ENCODE measurements around the gene TAF13. TPM values are rescaled to one million over a fixed set of nuclear protein-coding genes. Genes with fewer than 3 reads are reported as not detected.
"Not testable (repeated sequence)": the region's sequence is repeated elsewhere in the genome, so short reads cannot be mapped to it uniquely, and the experiment has no call there.

TAF13 gene
- total RNA-seq, 1 donor: 131 TPM

DNA sequence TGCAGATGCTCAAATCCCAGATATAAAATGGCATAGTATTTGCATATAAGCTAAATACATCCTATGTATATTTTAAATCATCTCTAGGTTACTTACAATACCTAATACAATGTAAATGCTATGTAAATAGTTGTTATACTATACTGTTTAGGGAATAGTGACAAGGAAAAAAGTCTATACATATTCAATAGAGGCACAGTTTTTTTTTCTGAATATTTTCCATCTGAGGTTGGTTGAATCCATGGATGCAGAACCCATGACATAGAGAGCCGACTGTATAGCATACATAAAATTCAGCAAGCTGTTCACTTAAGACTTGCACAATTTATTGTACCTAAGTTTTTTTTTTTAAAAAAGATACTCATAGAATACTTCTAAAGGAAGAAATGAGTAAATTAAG lies 6.5 kb downstream of the TAF13 start:
- H3K4me3 ChIP-seq (ENCODE audit: low read depth, low read length): no peak overlapping the region
- TF ChIP-seq CTCF (IDR thresholded peaks at IDR 0.05; ENCODE audit: insufficient read depth, low read length): no peak
- DNase-seq (ENCODE audit: low read depth): no peak

DNA sequence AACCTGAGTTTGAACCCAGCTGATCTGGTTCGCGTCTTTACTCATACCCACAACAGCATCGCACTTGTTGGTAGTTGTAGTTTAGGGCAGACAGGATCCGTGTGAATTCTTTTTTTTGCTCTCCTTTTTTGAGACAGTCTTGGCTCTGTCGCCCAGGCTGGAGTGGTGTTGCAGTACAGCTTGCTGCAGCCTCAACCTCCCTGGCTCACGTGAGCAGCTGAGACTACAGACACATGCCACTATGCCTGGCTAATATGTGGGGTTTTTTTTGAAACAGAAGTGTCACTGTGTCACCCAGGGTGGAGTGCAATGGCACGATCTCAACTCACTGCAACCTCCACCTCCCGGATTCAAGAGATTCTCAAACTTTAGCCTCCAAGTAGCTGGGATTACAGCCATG lies 7.9 kb downstream of the TAF13 start:
- TF ChIP-seq CTCF (IDR thresholded peaks at IDR 0.05; ENCODE audit: insufficient read depth, low read length): no peak
- H3K4me3 ChIP-seq (ENCODE audit: low read depth, low read length): no peak overlapping the region
- no peak for DNase-seq (ENCODE audit: low read depth)

GRCh38 chr1:109065137-109065536 lies 10.7 kb downstream of the TAF13 start:
- TF ChIP-seq CTCF (IDR thresholded peaks at IDR 0.05; ENCODE audit: insufficient read depth, low read length): no peak
- no peak for DNase-seq (ENCODE audit: low read depth)
- H3K4me3 ChIP-seq (ENCODE audit: low read depth, low read length): no peak overlapping the region

- no peak for DNase-seq (ENCODE audit: low read depth)
- H3K4me3 ChIP-seq (ENCODE audit: low read depth, low read length): no peak overlapping the region
- TF ChIP-seq CTCF (IDR thresholded peaks at IDR 0.05; ENCODE audit: insufficient read depth, low read length): no peak
Observed at GRCh38 chr1:109061183-109061582, 14.6 kb downstream of the TAF13 start.

DNA sequence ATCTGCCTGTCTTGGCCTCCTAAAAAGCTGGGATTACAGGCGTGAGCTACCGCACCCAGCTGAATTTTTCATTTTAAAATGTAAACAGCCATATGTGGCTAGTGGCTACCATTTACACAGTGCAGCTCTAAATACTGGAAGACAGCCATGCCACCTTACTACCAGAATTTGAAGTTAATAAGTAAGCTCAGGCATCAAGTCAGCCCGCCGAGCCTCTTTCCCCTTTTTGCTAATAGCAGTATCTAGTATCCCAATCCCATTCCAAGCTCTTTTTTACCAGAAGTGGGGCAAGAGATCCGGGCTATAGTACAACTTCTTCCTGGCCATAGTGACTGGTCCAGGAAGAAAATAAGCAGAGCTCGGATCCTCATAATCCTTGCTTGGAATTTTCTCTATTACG lies 15.1 kb downstream of the TAF13 start:
- no peak overlapping the region for H3K4me3 ChIP-seq (ENCODE audit: low read depth, low read length)
- DNase-seq (ENCODE audit: low read depth): no peak
- no peak for TF ChIP-seq CTCF (IDR thresholded peaks at IDR 0.05; ENCODE audit: insufficient read depth, low read length)

GRCh38 chr1:109059026-109059425 lies 16.8 kb downstream of the TAF13 start:
- no peak for TF ChIP-seq CTCF (IDR thresholded peaks at IDR 0.05; ENCODE audit: insufficient read depth, low read length)
- no peak for DNase-seq (ENCODE audit: low read depth)
- H3K4me3 ChIP-seq (ENCODE audit: low read depth, low read length): no peak overlapping the region

DNA sequence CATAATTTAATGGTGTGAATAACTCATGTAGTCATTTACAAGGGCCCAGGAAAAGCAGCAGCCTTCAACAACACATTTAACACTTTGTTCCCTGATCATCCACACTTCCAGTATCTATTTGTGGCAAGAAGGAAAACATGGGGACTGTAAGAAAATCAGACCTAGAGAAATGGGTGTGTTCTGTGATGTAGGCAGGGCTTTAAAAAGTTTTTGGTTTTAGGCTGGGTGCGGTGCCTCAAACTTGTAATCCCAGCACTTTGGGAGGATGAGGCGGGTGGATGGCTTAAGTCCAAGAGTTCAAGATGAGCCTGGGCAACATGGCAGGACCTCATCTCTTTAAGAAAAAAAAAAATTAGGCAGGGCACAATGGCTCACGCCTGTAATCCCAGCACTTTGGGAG lies 19.7 kb downstream of the TAF13 start:
- H3K4me3 ChIP-seq (ENCODE audit: low read depth, low read length): no peak overlapping the region
- no peak for TF ChIP-seq CTCF (IDR thresholded peaks at IDR 0.05; ENCODE audit: insufficient read depth, low read length)
- DNase-seq (ENCODE audit: low read depth): no peak

DNA sequence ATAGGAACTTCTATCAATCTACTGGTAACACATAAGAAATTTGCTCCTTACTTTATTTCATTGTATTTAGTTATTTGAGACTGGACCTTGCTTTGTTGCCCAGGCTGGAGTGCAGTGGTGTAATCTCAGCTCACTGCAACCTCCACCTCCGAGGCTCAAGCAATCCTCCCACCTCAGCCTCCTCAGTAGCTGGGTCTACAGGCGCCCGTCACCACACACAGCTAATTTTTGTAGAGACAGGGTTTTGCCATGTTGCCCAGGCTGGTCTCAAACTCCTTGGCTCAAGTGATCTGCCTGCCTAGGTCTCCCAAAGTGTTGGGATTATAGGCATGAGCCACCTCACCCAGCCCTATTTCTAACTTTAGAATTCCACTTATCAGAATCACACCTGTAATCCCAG lies 23.7 kb downstream of the TAF13 start:
- not testable (repeated sequence) for H3K4me3 ChIP-seq (ENCODE audit: low read depth, low read length); DNase-seq (ENCODE audit: low read depth)
